Pancreas (tissue), 10 donors: Measurements from ENCODE around the gene KIF13A. TPM values are rescaled to one million over a fixed set of nuclear protein-coding genes. Genes with fewer than 3 reads are reported as not detected.

Source experiments
- ATAC-seq, 4 donors: fragments of 200-7000 bp; cut with Tn5 transposase; one replicate each; pipeline versions ENCODE4 v1.8.0 to v1.9.1; 2020; ENCODE audit warnings: mild to moderate bottlenecking in 4 of 4, moderate library complexity in 4 of 4
- DNase-seq, 6 donors: peaks; one replicate each; pipeline ENCODE4 v3.0.0-alpha.2; 2020
- FAIRE-seq: peaks from 2 replicates; lab custom pipeline; 2012; peaks lifted over from hg19 to GRCh38; lab: Jason Lieb, UNC
- H3K27ac ChIP-seq, 4 donors: fragments of 200-600 bp; sonication (generic); 1 replicate in 3 of 4; 2 replicates in 1 of 4; pipeline versions ENCODE4 v1.5.0 to v1.8.0; 2020
- H3K27me3 ChIP-seq, 4 donors: fragments of 200-600 bp; one replicate each; pipeline ENCODE4 v1.8.0; 2021
- H3K36me3 ChIP-seq, 3 donors: fragments of 200-600 bp; sonication (generic) in 1 of 3; one replicate each; pipeline versions ENCODE4 v1.5.0 to v1.8.0; 2020 to 2021
- H3K4me1 ChIP-seq, 3 donors: fragments of 200-600 bp; one replicate each; pipeline ENCODE4 v1.8.0; 2021
- H3K4me3 ChIP-seq, 4 donors: fragments of 200-600 bp; sonication (generic) in 2 of 4; one replicate each; pipeline versions ENCODE4 v1.5.0 to v1.8.0; 2020 to 2021
- H3K9me3 ChIP-seq, 4 donors: fragments of 200-600 bp; one replicate each; pipeline ENCODE4 v1.8.0; 2021
- CTCF ChIP-seq, 4 donors: fragments of 200-600 bp; sonication (generic) in 3 of 4; IDR thresholded peaks; one replicate each; pipeline versions ENCODE4 v1.5.0 to v1.8.0; 2021; ENCODE audit warnings: antibody characterized with exemption in 4 of 4
- WGBS, 2 donors: extraction: QIAGEN DNeasy Blood & Tissue Kit; methylation state at CpG; one replicate each; pipeline ENCODE4 v1.1.7; 2013; 5-methylcytosine and 5-hydroxymethylcytosine counted together
- intact Hi-C, 3 donors: fragments of 100-400 bp; cut with DNase I; formaldehyde crosslinking; loops; one replicate each; pipeline versions ENCODE4 v1.11.1 to v1.14.2; 2022
- polyA plus RNA-seq, 2 donors: library from polyadenylated mRNA; stranded (reverse); fragments of 200-250 nt; gene quantifications; one replicate each; pipeline ENCODE4 v1.2.3, GENCODE V29; 2013
- total RNA-seq, 6 donors: library from RNA; stranded (reverse); fragmentation: NEBNext Ultra II Directional in 4 of 6; extraction: Animal tissue kit (Norgen Biotek cat#: 25700) in 4 of 6; gene quantifications; one replicate each; pipeline versions ENCODE4 v1.2.1 to v1.2.4, GENCODE V29; 2021 to 2023
- donor health status: healthy with polysubstance abuse.
- donor health status: DM: no; HTN: no; CAD: no; lungs with moderate emphysema.
- donor health status: DM: no; HTN: no; CAD: no.
- donor health status: control.
- donor health status: control.
- donor health status: Bipolar disorder and iron deficiency.
- donor health status: DM: yes; HTN: yes; CAD: no.
- donor health status: DM: no; HTN: no; CAD: no.
- donor health status: DM: no; HTN: no; CAD: no.
- donor health status: DM: yes; HTN: yes; CAD: no.

The KIF13A gene
- total and polyA plus RNA-seq, 8 donors, result 7.3 to 18.1 (median 12.5) TPM

GRCh38 chr6:17932330-17932852 lies 55.0 kb downstream of the KIF13A start:
- ATAC-seq (peak; percentile 61 to 85 (median 80)), FAIRE-seq (peak; percentile 54), DNase-seq (peak in 3 of 6 donors; percentile 15 to 32 (median 19))
- H3K4me3 ChIP-seq, result no peak overlapping the region
- H3K9me3 ChIP-seq, result no peaks in the 10 kb centered on the region
- no peaks in the 10 kb centered on the region for H3K36me3 ChIP-seq
- H3K27ac ChIP-seq, result peak overlapping the region in 3 of 4 donors; percentile 20 to 37 (median 23)
- 16 to 18% methylated on average over 5 of the region's 5 CpGs for WGBS, 2 donors
- peaks cover 14 to 46% (median 36%) of the 10 kb centered on the region in 3 donors for H3K4me1 ChIP-seq
- TF ChIP-seq CTCF (IDR thresholded peaks at IDR 0.05), result no peak
- H3K27me3 ChIP-seq, result no peaks in the 10 kb centered on the region
- intact Hi-C loops, result no loop called here

GRCh38 chr6:17931227-17931626 lies 56.2 kb downstream of the KIF13A start:
- ATAC-seq, result no peak
- no peak for TF ChIP-seq CTCF (IDR thresholded peaks at IDR 0.05)
- intact Hi-C loops, result no loop called here
- Histone ChIP-seq H3K4me1 (peaks cover 14 to 46% (median 36%) of the 10 kb centered on the region in 3 donors), H3K27me3 (no peaks in the 10 kb centered on the region), H3K4me3 (no peak overlapping the region), H3K9me3 (no peaks in the 10 kb centered on the region), H3K36me3 (no peaks in the 10 kb centered on the region), H3K27ac (no peak overlapping the region)
- DNase-seq, result no peak
- no peak for FAIRE-seq

GRCh38 chr6:17930321-17930993 lies 57.0 kb downstream of the KIF13A start:
- intact Hi-C loops, result no loop called here
- no peak for FAIRE-seq
- peak overlapping the region in 2 of 4 donors; percentile 7 to 55 for H3K27ac ChIP-seq
- peaks cover 13 to 46% (median 36%) of the 10 kb centered on the region in 3 donors for H3K4me1 ChIP-seq
- no peak for ATAC-seq
- no peak for TF ChIP-seq CTCF (IDR thresholded peaks at IDR 0.05)
- 67 to 80% methylated on average over 5 of the region's 5 CpGs for WGBS, 2 donors
- no peaks in the 10 kb centered on the region for H3K27me3 ChIP-seq
- no peak for DNase-seq
- no peaks in the 10 kb centered on the region for H3K36me3 ChIP-seq
- no peaks in the 10 kb centered on the region for H3K9me3 ChIP-seq
- no peak overlapping the region for H3K4me3 ChIP-seq

- H3K36me3 ChIP-seq, result no peaks in the 10 kb centered on the region
- H3K27me3 ChIP-seq, result no peaks in the 10 kb centered on the region
- H3K4me1 ChIP-seq, result peaks cover 8 to 39% (median 26%) of the 10 kb centered on the region in 3 donors
- H3K4me3 ChIP-seq, result no peak overlapping the region
- DNase-seq (no peak), ATAC-seq (peak in 1 of 4 donors; percentile 29), FAIRE-seq (peak; percentile 45)
- WGBS, 2 donors, result 62 to 72% methylated on average over 5 of the region's 5 CpGs
- peak overlapping the region in 2 of 4 donors; percentile 24 to 55 for H3K27ac ChIP-seq
- no peak for TF ChIP-seq CTCF (IDR thresholded peaks at IDR 0.05)
- intact Hi-C loops, result no loop called here
- no peaks in the 10 kb centered on the region for H3K9me3 ChIP-seq
Measured at GRCh38 chr6:17928514-17929430, 58.7 kb downstream of the KIF13A start.
